IMR-90 (cell line): ENCODE data around the gene JPH3.

Experiments
- CHD1 ChIP-seq: IDR thresholded peaks from 2 replicates; pipeline ENCODE4 v1.6.1; 2012; ENCODE audit warnings: low read depth, low read length, improper control_type of control experiment
- CTCF ChIP-seq: conservative IDR thresholded peaks from 2 replicates; pipeline ENCODE4 v1.5.1; 2012; ENCODE audit warnings: mild to moderate bottlenecking, low read depth, low read length, improper control_type of control experiment
- ELK1 ChIP-seq: fragments of 150-350 bp; IDR thresholded peaks from 2 replicates; pipeline ENCODE4 v1.6.1; 2016; ENCODE audit warnings: low read depth, mild to moderate bottlenecking, low read length, moderate library complexity, borderline replicate concordance
- POLR2A ChIP-seq: IDR thresholded peaks from 2 replicates; pipeline ENCODE4 v1.6.1; 2012; ENCODE audit warnings: mild to moderate bottlenecking, low read depth, low read length
- SMC3 ChIP-seq: fragments of 150-350 bp; IDR thresholded peaks from 2 replicates; pipeline ENCODE4 v1.6.1; 2016; ENCODE audit warnings: low read depth, mild to moderate bottlenecking, antibody characterized with exemption, low read length, moderate library complexity
- USF2 ChIP-seq: fragments of 150-350 bp; IDR thresholded peaks from 2 replicates; pipeline ENCODE4 v1.6.1; 2017; ENCODE audit warnings: mild to moderate bottlenecking, antibody characterized with exemption, low read length, low read depth

GRCh38 chr16:87631067-87631466, 28.8 kb downstream of the JPH3 start:
- no peak for TF ChIP-seq POLR2A
- TF ChIP-seq CTCF, result no peak
- no peak for TF ChIP-seq SMC3
- TF ChIP-seq CHD1, result no peak
- TF ChIP-seq USF2, result no peak
- TF ChIP-seq ELK1, result no peak
